HG02571 (cell line): ENCODE data around the gene TGM5.
"Not testable (repeated sequence)": the region's sequence is repeated elsewhere in the genome, so short reads cannot be mapped to it uniquely, and the experiment has no call there.

Source experiments
- ATAC-seq: cut with Tn5 transposase; IDR thresholded peaks from one replicate; pipeline ENCODE4 v1.9.1; 2021; ENCODE audit warnings: mild to moderate bottlenecking, moderate library complexity; ENCODE audit not compliant: unreplicated experiment

Gene TGM5

DNA sequence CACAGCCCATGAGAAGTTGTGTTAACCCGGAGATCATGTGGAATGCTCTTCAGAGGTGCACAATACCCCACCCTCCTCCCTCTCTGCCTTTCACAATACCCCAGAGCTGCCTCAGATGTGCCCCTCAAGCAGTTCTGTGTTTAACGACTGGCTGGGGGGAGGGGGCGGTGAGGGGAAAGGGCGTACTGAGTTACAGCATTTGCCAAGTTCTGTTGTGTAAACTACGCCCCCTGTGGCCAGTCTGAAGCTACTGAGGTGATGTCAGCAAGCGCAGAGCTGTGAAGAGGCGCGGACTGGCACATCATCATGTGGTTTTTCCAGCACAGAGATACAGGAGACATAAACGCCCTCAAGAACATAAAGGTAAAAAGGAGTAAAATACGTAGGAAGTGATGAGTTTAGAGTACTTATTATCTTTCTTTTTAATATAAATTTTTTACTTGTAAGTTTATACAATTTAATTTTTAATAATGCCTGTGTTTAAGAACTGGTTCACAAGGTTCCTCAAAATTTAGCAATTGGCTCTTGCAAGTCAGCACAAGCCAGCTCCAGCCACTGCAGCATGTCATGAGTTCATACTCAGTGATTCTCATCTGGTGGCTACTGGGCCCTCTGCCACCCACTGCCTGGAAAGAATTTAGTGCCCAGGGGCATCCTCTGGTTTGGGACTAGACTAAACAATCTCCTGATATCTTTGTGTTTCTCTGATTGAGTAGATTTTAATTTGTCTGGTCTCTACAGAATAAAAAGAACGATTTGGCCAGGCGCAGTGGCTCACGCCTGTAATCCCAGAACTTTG is 47.6 kb downstream of the TGM5 start:
- ATAC-seq: no peak

DNA sequence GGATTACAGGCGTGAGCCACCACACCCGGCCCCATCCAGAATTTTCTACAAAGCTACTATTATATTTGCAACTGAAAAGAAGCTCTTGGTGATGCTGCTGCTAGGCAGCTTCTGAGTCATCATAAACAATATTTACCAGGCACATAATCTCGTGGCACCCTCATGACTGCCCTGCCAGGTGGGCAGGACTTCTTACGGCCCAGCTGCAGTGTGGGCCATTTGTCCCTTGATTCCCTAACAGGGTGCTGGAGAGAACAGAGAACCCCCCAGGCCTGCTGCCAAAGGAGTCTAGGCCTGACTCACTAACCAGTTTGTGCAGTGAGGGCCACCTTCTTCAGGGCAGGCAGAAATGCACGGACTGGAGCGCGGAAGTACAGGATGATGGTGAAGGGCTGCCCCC is 50.8 kb downstream of the TGM5 start:
- no peak for ATAC-seq

DNA sequence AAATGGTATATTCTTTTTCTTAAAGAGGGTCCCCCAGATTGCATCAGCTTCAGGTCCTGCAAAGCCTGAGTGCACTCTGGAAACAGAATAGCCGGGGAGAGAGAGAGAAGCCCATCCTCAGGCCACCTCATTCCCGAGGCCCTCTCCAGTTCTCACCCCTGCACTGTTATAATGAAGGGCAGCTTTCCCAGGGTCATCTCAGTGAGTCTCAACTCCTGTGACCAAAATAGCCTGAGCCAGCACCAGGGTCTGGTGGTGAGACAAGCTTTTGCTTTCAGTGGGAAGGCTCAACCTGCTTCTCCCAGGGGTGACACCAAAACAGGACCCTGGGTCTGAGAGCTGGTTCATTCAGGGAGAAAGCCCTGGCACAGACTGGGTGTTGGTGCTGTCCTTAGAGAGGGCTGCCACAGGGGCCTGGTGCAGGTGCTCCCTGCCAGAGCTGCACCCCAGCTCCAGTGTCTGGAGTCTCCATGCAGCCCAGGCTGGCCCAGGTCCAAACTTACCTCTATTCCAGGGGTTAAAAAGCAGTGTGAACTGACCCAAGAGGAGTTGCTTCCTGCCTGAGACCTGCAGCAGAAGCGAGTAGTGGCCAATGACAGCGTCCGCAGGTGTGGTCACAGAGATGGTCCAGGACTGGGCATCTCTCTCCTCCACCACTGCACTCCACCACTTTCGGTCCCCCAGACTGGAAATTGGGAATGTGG is 52.0 kb downstream of the TGM5 start:
- ATAC-seq: no peak

DNA sequence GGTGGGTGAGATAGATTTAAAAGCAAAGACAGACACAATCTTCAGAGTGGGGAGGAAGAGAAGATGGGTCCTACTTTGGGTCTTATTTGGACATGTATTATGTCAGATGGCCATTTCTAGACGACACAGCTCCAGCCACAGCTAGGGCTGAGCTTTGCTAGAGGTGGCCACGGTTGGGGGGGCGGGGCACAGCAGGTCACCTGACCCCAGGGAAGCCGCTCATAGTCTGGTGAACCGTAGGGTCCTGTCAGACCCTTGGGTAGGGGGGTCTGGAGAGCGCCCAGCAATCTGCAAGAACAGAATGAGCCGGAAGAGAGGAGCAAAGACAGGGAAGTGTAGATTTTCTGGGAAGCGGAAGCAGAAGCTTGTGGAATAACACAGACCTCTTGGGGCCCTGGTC is 52.6 kb downstream of the TGM5 start:
- no peak for ATAC-seq

DNA sequence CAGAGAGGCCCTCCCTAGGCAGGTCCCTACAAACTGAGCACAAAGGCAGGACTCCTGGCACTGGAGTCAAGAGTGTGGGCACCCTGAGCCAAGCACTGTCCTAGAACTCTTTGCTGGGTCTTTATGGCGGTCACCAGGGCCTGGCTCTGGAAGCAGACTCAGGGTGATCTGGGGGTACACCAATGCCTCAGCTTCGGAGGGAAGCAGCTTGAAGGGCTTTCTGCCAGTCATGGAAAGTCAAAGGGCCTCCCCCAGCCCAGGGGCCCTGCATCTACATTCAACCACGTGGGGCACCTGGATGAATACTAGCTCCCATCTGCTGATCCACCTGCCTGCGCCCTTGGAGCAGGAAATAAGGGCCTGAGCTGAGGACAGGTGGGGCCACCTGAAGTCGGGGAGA is 53.3 kb downstream of the TGM5 start:
- ATAC-seq: no peak

DNA sequence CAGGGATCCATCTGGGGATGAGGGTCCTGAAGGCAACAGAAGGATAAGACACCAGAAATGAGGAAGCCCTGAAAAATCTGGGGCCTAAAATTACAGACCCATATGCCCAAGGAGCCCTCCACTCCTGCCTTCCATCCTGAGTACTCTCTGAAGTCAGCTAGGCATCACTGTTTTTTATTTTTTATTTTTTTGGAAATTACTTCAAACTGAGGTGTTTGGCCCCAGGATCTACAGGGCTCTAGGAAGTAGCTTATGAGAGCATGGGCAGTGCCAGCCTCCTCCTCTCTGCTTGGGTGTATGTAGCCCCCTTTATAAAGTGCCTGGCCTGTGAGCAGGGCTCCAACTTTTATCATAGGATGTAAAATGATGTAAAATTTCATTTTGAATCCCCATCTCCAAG is 53.8 kb downstream of the TGM5 start:
- ATAC-seq: no peak

DNA sequence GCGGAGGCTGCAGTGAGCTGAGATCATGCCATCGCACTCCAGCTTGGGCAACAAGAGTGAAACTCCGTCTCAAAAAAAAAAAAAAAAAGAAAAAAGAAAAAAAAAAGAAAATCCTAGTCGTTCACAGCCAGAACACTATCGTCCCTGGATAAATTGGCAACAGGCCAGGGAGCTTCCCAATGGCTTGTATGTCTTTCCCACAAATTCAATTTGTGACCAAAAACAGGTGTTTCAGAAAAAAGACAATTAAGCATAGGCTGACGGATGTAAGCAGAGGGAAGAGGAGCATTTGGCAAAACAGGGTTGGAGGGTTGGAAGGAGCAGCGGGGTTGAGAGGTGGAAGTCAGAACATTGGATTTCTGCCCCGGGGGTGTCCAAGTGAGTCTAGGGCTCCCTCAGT is 54.4 kb downstream of the TGM5 start:
- no peak for ATAC-seq

DNA sequence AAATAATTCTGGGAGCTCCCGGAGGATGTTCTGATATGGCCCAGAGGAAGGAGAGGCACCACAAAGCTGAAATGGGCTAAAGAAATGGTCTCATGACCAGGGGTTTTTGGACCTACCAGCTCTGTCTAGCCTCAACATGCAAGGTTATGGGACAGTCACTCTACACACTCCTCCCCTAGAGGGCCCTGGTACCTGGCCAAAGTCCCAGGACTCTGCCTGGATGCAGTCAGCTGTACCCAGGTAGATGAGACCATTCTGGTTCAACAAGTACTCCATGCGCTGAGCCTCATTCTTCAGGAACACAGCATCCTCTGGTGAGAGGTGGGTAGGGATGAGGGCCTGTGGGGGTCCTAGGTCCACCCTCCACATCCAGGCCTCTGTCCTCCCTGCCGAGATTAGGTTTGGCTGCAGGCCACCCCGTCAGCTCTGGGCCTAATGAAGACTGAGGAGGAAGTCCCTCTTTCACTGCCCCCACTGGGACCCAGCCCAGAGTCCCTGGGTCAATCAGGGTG is 55.4 kb downstream of the TGM5 start:
- ATAC-seq: no peak

DNA sequence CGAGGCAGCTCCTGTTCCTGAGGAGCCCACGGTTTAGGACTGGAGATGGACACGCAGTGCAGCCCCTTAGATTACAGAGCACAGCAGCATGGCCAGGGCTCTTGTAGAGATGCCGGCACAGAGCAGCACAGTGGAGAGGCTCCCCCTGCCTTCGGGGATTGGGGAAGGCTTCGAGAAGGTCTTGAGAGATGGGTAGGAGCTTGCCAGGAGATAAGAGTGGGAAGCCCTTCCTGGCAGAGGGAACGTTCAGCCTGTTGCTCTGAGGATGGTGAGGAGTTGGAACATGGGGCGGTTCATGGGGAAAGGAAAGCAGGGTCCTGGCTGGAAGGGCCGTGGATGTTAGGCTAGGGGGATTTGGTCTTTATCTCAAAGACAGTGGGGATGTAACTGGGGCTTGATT is 55.9 kb downstream of the TGM5 start:
- no peak for ATAC-seq

DNA sequence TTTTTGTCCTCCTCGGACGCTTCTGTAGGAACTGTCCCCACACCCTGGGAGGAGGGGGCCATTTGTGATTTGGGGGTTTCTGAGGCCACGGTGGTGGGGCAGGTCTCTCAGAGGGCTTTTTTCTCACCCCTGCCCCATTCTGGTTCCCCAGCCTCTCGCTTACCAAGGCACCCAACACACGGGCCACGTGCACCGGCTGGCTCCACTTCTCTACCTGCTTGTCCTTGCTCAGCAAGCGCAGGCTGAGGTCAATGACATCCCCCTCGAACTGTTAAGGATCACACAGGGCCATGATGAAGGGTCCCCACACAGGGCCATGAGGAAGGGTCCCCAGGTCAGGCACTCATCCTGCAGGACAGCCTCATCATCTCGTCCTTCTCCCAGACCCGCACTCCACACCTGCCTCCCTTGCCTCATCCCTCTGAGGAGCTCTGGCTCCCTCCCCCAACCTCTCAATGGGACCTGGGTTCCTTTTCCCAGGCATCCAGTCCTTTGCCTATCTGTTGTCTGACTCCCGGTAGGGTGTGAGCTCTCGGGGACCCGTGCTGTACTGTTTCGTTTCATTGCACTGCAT is 56.5 kb downstream of the TGM5 start:
- no peak for ATAC-seq

DNA sequence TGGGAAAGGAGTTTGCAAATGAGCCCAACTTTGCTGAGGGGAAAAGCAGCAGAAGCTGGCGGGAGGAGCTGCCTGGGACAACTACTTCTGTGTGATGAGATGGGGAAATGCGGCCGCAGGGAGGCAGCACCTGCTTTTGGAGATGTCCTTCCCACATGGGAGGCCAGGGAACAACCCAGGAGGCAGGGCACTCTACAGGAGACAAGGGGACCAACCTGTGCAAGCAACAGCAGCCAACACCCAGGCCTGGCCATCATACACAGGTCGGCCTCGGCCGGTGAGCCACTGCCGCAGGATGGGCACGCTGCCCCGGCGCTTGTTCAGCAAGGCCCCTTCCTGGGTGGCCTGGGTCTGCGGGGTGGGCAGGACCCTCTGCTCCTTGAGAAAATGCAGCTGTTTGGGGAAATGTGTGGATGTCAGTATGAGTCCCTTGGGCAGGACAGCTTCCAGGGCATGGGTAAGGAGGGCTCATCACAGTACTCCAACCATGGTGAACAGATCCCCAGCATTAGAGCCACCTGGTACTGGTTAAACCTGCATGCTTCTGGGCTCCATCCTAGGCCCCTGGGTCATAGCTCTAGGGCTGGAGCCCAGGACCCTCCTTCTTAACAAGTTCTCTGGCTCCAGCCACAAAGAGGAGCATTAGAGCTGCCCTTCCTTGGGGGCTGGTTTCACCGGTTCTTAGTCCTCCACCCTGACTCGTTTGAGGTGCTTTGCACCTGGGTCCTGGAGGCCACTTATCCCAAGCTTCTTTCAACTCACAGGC is 57.5 kb downstream of the TGM5 start:
- no peak for ATAC-seq

DNA sequence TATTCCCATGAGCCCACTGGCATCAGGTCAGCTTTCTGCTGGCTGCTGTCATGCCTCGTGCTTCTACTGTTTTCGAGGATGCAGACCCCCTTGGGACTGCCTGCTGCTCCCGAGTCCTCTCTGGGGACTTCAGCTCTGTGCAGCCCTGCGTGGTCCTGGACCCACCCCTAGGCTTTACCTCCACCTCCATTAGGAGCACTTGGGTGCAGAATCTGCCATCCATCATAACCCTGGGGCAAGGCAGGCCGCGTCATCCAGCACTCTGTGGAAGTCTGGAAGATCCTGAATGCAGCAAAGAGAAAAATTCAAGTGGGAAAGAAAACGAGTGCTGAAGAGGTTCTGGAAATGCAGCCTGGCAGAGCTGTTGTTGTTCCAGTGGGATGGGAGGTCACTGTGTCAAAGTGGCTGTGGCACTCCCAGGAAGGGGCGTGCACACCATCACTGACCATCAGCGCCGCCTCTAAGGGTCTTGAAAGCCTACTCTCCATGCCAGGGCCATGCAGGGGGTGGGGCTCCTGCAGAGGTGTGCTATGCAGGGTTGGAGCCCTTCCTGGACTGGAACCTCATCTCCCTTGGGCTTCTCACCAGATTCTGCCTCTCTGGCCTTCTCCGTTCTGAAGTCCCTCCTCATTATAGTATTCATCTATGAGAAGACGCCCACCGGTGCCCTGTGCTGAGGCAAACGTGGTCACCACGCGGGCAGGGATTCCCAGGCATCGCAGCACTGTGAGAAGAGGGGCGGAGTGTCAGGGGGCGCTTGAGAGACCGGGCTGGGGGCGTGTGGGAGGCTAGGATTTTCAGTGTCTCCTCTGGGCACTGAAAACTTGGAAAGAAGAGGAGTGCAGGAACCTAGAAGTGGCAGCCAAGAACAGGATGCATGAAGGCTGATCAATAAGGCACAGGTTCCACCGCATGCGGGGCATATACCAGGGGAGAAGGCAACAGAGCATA is 58.4 kb downstream of the TGM5 start:
- no peak for ATAC-seq

DNA sequence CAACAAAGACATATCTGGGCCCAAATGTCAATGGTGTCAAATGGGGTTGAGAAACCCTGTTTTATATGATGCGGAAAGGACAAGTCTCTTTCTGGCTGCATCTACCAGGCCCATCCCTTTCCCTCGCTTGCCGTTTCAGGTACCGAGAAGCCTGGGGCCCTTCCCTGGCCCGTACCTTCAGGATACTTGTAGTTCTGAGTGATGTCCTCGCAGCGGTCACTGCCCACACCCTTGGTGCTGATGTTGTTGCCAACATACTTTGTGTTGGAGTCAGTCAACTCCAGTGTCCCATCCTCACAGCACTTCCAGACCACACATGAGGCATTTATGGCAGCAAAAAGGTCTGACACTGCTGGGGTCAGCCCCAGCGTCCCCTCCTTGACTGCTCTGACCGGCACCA is 59.7 kb downstream of the TGM5 start:
- ATAC-seq: no peak

DNA sequence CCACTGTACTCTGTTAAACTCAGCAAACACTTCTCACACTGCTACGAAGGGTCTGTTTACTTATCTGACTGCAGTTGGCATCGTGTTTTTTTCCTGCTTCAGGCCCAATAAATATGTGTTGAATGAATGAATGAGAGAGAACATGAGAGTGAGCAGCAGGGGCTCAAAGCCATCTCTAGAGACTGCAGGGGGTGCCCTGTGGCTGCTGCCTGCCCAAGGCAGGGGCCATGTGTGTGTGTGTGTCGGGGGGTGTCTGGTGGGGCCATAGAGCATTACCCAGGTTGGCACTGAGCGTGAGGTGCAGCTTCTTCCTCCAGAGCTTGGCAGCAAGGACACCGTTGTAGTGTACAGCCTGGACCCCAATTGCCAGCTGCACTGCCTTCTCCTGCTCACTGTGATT is 60.7 kb downstream of the TGM5 start:
- no peak for ATAC-seq

DNA sequence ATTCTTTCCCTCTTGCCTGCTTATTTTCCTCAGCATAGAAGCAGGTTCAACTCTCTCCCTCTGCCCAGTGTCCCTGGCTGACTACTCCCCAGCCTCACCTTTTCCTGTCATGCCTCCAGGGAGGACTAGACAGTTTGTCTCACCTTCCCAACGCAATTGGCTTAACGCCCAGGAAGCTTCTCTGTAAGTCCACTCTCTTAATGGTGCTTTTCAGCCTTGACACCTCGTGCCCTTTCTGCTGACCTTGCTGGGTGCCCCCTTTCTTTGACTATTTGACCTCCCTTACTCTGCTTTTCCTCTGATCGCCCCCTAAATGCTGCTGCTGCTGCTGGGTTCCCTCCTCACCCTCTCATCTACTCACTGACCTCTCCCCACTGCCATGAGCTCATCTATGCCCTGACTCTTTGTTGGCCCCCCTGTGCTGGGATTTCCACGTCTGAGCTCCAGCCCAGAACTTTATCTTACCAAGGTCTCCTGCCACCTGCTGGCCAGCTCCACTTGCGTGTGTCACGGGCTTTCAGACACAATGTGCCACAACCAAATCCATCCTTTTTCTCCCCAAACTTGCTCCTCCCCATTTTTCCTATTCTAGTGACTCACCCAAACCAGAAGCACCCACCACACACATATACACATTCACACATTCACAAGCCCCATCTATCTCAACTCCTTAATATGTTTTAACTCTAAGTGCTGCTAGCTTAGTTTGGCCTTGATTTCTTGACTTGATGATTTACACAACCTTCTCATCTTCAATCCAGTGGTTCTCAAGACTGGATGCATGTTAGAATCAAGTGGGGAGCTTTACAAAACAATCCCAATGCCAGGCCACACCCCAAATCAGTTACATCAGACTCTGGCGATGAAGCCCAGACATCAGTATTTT is 62.5 kb downstream of the TGM5 start:
- ATAC-seq: no peak

DNA sequence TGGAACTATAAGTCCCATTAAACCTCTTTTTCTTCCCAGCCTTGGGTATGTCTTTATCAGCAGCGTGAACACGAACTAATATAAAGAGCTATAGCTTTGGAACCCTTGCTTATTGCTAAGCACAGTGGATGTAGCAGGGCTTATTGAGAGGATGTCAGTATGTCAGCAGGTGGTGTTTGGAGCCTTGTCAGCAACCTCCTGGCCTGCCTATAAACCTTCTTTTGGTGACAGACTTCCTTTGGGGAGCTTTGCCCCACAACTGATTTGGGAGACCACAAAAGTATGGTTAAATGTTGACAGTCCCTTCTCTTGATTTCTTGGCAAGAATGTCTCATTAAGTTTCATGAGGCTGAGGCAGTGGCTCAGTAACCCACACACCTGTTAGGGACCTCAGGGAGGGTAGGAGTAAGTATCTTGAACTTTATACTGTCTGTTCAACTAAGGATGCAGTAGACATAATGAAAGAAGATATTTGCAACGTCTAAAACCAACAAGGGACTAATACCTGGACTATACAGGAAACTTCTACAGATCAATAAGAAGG is 66.7 kb downstream of the TGM5 start:
- no peak for ATAC-seq

DNA sequence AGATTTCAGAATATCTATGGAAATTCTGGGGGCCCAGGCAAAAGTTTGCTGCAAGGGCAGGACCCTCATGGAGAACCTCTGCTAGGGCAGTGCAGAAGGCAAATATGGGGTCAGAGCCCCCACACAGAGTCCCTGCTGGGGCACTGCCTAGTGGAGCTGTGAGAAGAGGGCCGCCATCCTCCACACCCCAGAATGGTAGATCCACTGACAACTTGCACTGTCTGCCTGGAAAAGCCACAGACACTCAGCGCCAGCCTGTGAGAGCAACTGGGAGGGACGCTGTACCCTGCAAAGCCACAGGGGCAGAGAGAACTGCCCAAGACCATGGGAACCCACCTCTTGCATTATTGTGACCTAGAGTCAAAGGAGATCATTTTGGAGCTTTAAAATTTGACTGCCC is 67.7 kb downstream of the TGM5 start:
- no peak for ATAC-seq

DNA sequence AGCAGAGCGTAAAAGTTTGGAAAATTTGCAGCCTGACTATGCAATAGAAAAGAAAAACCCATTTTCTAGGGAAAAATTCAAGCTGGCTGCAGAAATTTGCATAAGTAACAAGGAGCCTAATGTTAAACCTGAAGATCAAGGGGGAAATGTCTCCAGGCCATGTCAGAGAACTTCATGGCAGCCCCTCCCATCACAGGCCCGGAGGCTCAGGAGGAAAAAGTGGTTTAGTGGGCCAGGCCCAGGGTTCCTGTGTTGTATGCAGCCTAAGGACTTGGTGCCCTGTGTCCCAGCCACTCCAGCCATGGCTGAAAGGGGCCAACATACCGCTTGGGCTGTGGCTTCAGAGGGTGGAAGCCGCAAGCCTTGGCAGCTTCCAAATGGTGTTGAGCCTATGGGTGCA is 68.2 kb downstream of the TGM5 start:
- not testable (repeated sequence) for ATAC-seq

DNA sequence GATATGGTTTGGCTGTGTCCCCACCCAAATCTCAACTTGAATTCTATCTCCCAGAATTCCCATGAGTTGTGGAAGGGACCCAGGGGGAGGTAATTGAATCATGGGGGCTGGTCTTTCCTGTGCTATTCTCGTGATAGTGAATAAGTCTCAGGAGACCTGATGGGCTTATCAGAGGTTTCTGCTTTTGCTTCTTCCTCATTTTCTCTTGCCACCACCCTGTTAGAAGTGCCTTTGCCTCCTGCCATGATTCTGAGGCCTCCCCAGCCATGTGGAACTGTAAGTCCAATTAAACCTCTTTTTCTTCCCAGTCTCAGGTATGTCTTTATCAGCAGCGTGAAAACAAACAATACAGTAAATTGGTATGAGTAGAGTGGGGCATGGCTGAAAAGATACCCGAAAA is 69.0 kb downstream of the TGM5 start:
- ATAC-seq: not testable (repeated sequence)
